Right cardiac atrium (tissue), 5 donors: Measurements from ENCODE around the gene FOXP4. TPM values are rescaled to one million over a fixed set of nuclear protein-coding genes. Genes with fewer than 3 reads are reported as not detected.
A peak's percentile ranks its signal among the peaks of the same experiment; 100 is the strongest.

Experiments
- ATAC-seq, 2 donors: fragments of 200-7000 bp; cut with Tn5 transposase; one replicate each; pipeline versions ENCODE4 v1.8.0 to v1.9.1; 2020; ENCODE audit warnings: moderate library complexity in 2 of 2, mild to moderate bottlenecking in 1 of 2
- DNase-seq, 3 donors: peaks; one replicate each; pipeline ENCODE4 v3.0.0-alpha.2; 2020
- H3K27ac ChIP-seq: one replicate; pipeline ENCODE4 v1.5.1; 2013; ENCODE audit warnings: mild to moderate bottlenecking, low read length, control low read depth, moderate library complexity
- H3K27me3 ChIP-seq: one replicate; pipeline ENCODE4 v1.6.1; 2013; ENCODE audit not compliant: control insufficient read depth, insufficient read depth
- H3K4me1 ChIP-seq: one replicate; pipeline ENCODE4 v1.6.1; 2013; ENCODE audit warnings: low read length; ENCODE audit not compliant: control insufficient read depth, insufficient read depth
- H3K4me3 ChIP-seq: one replicate; pipeline ENCODE4 v1.5.1; 2013; ENCODE audit warnings: low read length, control low read depth
- H3K9me3 ChIP-seq: one replicate; pipeline ENCODE4 v1.6.1; 2013; ENCODE audit warnings: low read length; ENCODE audit not compliant: control insufficient read depth
- WGBS: extraction: QIAGEN DNeasy Blood & Tissue Kit; methylation state at CpG from one replicate; pipeline ENCODE4 v1.1.7; 2013; 5-methylcytosine and 5-hydroxymethylcytosine counted together
- intact Hi-C, 4 donors: fragments of 100-400 bp; cut with DNase I; formaldehyde crosslinking; loops; one replicate each; pipeline versions ENCODE4 v1.11.0 to v1.14.0; 2022 to 2023
- long read RNA-seq, 4 donors: library from polyadenylated mRNA; unstranded; transcript quantifications; one replicate each; pipeline ENCODE4 v2.0.0, GENCODE V29; 2020 to 2021
- polyA plus RNA-seq: library from polyadenylated mRNA; stranded (reverse); fragments of 200-250 nt; gene quantifications from one replicate; pipeline ENCODE4 v1.2.3, GENCODE V29; 2013
- total RNA-seq, 4 donors: library from RNA; stranded (reverse); fragmentation: NEBNext Ultra II Directional; extraction: Animal tissue kit (Norgen Biotek cat#: 25700); gene quantifications; one replicate each; pipeline ENCODE4 v1.2.1, GENCODE V29; 2021
- donor health status: healthy with polysubstance abuse.
- donor health status: DM: no; HTN: yes; CAD: no.
- donor health status: DM: no; HTN: no; CAD: no.
- donor health status: DM: no; HTN: yes; CAD: no; lungs with severe emphysema.
- donor health status: DM: yes; HTN: yes; CAD: no.

FOXP4 gene
- 10 to 100 TPM; 21.7 to 22.5 (median 22.1) TPM for total RNA-seq
- 15.3 TPM for polyA plus RNA-seq
- long read RNA-seq, donor 1, full-length matches to known transcripts: 1 of 13 reads
- long read RNA-seq, donor 1, partial matches to known transcripts: 6 of 13 reads
- long read RNA-seq, donor 1, other reads (novel, unspliced or antisense): 6 of 13 reads
- long read RNA-seq, donor 2, partial matches to known transcripts: 2 of 4 reads
- long read RNA-seq, donor 2, other reads (novel, unspliced or antisense): 1 of 4 reads
- long read RNA-seq, donor 3, partial matches to known transcripts: 0 of 1 reads
- long read RNA-seq, donor 3, other reads (novel, unspliced or antisense): 1 of 1 reads
- long read RNA-seq, donor 4, full-length matches to known transcripts: 1 of 7 reads
- long read RNA-seq, donor 4, partial matches to known transcripts: 4 of 7 reads
- long read RNA-seq, donor 4, other reads (novel, unspliced or antisense): 2 of 7 reads

GRCh38 chr6:41545703-41546474, at the start of gene FOXP4:
Gene FOXP4 (plus strand): TSS chr6:41546381. CDS start chr6:41565761, 19,380 bp downstream.
- peaks cover 11% of the 10 kb centered on the region for H3K4me1 ChIP-seq
- peak within 1 kb of the TSS; percentile 98 for H3K4me3 ChIP-seq
- under 1% methylated on average over 59 of the region's 61 CpGs for WGBS
- peak within 1 kb of the TSS; percentile 50 for H3K27ac ChIP-seq
- intact Hi-C loops: no loop called here
- no peaks in the 10 kb centered on the region for H3K9me3 ChIP-seq
- peak; percentile 89 to 93 for ATAC-seq
- H3K27me3 ChIP-seq: no peaks in the 10 kb centered on the region
- DNase-seq: peak; percentile 91 to 96 (median 96)

- Histone ChIP-seq H3K4me3 (no peak overlapping the region), H3K27me3 (no peaks in the 10 kb centered on the region), H3K9me3 (no peaks in the 10 kb centered on the region), H3K27ac (no peak overlapping the region), H3K4me1 (no peaks in the 10 kb centered on the region)
- DNase-seq (no peak), ATAC-seq (no peak)
- intact Hi-C loops: no loop called here
- 80% methylated on average over 3 of the region's 3 CpGs for WGBS
Measured at GRCh38 chr6:41497573-41497972, 48.6 kb upstream of the FOXP4 start.

GRCh38 chr6:41497994-41498393, 48.2 kb upstream of the FOXP4 start:
- intact Hi-C loops: no loop called here
- ATAC-seq (no peak), DNase-seq (no peak)

GRCh38 chr6:41498968-41499599, 47.1 kb upstream of the FOXP4 start:
- H3K27ac ChIP-seq: no peak overlapping the region
- no peaks in the 10 kb centered on the region for H3K27me3 ChIP-seq
- no peak for ATAC-seq
- H3K4me3 ChIP-seq: no peak overlapping the region
- DNase-seq: no peak
- intact Hi-C loops: no loop called here
- 90% methylated on average over 6 of the region's 6 CpGs for WGBS
- no peaks in the 10 kb centered on the region for H3K4me1 ChIP-seq
- H3K9me3 ChIP-seq: no peaks in the 10 kb centered on the region

More at GRCh38 chr6:41497994-41498393, 48.2 kb upstream of the FOXP4 start:
- Histone ChIP-seq H3K9me3 (no peaks in the 10 kb centered on the region), H3K4me3 (no peak overlapping the region), H3K27me3 (no peaks in the 10 kb centered on the region), H3K4me1 (no peaks in the 10 kb centered on the region), H3K27ac (no peak overlapping the region)
- 84% methylated on average over 2 of the region's 2 CpGs for WGBS

- WGBS: 80% methylated on average over 3 of the region's 3 CpGs
- ATAC-seq: no peak
- intact Hi-C loops: no loop called here
Measured at GRCh38 chr6:41500561-41500960, 45.6 kb upstream of the FOXP4 start.

GRCh38 chr6:41502566-41502916, 43.6 kb upstream of the FOXP4 start:
- intact Hi-C loops: no loop called here
- ATAC-seq (no peak), DNase-seq (peak in 1 of 3 donors; percentile 31)
- Histone ChIP-seq H3K27me3 (no peaks in the 10 kb centered on the region), H3K9me3 (no peaks in the 10 kb centered on the region), H3K4me3 (no peak overlapping the region), H3K4me1 (peaks cover 3% of the 10 kb centered on the region), H3K27ac (no peak overlapping the region)
- 51% methylated on average over 5 of the region's 5 CpGs for whole genome bisulfite sequencing

More at GRCh38 chr6:41500561-41500960, 45.6 kb upstream of the FOXP4 start:
- Histone ChIP-seq H3K4me3 (no peak overlapping the region), H3K9me3 (no peaks in the 10 kb centered on the region), H3K27me3 (no peaks in the 10 kb centered on the region), H3K27ac (no peak overlapping the region), H3K4me1 (peaks cover 3% of the 10 kb centered on the region)
- no peak for DNase-seq

- Histone ChIP-seq H3K27ac (no peak overlapping the region), H3K4me3 (no peak overlapping the region), H3K4me1 (peaks cover 3% of the 10 kb centered on the region), H3K27me3 (no peaks in the 10 kb centered on the region), H3K9me3 (no peaks in the 10 kb centered on the region)
- ATAC-seq (peak; percentile 27 to 44), DNase-seq (peak; percentile 68 to 86 (median 82))
- 37% methylated on average over 27 of the region's 27 CpGs for WGBS
- intact Hi-C loops: no loop called here
Measured at GRCh38 chr6:41502917-41503671, 43.1 kb upstream of the FOXP4 start.

- no peaks in the 10 kb centered on the region for H3K27me3 ChIP-seq
- intact Hi-C loops: no loop called here
- 2% methylated on average over 52 of the region's 52 CpGs for WGBS
- H3K4me3 ChIP-seq: peak overlapping the region; percentile 48
- no peaks in the 10 kb centered on the region for H3K9me3 ChIP-seq
- peak overlapping the region; percentile 69 for H3K27ac ChIP-seq
- peak; percentile 24 to 51 for ATAC-seq
- peaks cover 3% of the 10 kb centered on the region for H3K4me1 ChIP-seq
- DNase-seq: peak; percentile 34 to 73 (median 69)
Measured at GRCh38 chr6:41503827-41504465, 42.2 kb upstream of the FOXP4 start.

- Histone ChIP-seq H3K4me1 (peaks cover 3% of the 10 kb centered on the region), H3K27me3 (no peaks in the 10 kb centered on the region), H3K9me3 (no peaks in the 10 kb centered on the region), H3K4me3 (peak overlapping the region; percentile 48), H3K27ac (peak overlapping the region; percentile 69)
- ATAC-seq (no peak), DNase-seq (no peak)
- WGBS: 5% methylated on average over 31 of the region's 31 CpGs
- intact Hi-C loops: no loop called here
Measured at GRCh38 chr6:41504466-41505121, 41.6 kb upstream of the FOXP4 start.
